HG02981 (cell line): ENCODE results near the gene LSM12.

Experiments
- ATAC-seq: cut with Tn5 transposase; IDR thresholded peaks from one replicate; pipeline ENCODE4 v1.9.1; 2021; ENCODE audit warnings: mild to moderate bottlenecking, moderate library complexity; ENCODE audit not compliant: unreplicated experiment

Gene LSM12

DNA sequence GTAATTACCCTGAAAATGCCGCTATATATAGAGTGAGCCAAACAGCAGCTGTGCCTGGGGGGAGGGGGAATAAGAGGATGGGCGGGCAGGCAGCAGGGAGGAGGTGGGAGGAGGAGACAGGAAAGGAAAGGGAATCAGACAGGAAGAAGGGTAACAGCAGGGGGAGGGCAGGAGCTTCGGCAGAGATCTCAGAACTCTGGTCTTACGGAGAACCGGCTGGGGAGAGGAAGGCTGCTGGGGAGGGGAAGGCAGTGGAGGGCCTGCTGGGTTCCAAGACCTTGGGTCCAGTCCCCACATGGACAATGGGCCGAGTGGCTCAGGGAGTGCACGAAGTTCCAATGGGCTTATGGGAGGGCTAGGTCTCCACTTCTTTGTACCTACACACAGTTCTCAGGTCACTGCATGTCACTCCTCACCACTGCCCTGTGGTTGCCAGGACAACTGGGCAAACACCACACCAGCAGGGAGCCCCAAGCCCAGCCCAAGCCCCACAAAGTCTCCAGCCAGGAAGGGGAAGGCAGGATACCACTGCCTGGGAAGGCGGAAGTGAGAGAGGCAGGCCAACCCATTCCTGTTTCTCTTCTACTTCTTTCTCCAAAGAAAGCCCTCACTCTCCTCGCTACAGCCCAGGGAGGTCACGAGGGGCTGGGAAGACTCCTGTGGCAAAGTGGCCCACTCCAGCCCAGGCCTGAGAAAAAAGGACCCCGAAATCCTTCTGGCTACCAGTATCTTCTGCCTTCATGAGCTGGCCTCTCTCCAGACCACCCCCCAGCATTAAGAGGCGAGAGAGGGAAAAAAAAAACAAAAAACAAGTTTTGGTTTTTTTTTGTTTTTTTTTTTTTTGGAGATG, 29.4 kb upstream of the LSM12 start:
- ATAC-seq = no peak

DNA sequence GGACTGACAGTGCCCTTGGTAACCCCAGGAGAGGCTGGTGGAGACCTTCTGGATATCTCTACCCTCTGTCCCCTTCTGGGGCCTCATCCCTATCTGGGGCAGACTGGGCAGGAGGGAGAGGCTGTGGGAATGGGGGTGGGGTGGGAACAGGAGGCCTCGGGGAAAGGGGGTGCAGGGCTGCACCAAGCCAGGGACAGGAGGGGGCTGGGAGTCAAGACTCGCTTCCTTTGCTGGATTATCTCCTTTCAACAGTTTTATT, 28.8 kb upstream of the LSM12 start:
- no peak for ATAC-seq

GRCh38 chr17:44094701-44095387, 28.4 kb upstream of the LSM12 start:
- ATAC-seq = no peak

DNA sequence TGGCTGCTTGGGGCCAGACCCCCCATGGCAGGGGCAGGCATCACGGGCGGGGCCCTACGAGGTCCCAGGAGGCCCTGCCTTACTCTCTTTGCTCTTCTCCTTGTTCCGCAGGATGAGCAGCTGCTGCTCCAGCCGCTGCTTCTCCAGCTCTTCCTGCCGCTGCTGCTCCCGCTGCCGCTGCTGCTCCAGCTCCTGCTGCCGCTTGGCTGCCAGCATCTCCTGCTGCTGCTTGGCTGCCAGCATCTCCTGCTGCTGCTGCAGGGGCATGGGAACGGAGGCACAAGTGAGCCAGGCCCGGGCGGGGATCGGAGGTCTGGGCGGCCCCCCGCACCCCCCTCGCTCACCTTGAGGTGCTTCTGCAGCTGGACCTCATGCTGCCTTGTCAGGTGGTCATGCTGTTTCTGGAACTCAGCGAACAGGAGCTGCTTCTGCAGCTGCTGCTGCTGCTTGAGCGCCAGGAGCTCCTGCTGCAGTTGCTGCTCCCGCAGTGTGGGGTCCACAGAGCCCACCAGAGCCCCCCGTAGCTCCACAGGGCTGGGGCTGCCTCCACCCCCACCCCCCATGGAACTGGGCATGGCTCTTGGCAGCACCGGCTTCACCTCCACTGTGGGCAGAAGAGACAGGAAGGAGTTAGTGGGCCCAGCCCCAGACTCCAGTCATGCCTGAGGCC, 26.9 kb upstream of the LSM12 start:
- no peak for ATAC-seq

- no peak for ATAC-seq
Measured at GRCh38 chr17:44092051-44092450, 25.6 kb upstream of the LSM12 start.

- no peak for ATAC-seq
Measured at GRCh38 chr17:44091200-44091997, 24.9 kb upstream of the LSM12 start.

DNA sequence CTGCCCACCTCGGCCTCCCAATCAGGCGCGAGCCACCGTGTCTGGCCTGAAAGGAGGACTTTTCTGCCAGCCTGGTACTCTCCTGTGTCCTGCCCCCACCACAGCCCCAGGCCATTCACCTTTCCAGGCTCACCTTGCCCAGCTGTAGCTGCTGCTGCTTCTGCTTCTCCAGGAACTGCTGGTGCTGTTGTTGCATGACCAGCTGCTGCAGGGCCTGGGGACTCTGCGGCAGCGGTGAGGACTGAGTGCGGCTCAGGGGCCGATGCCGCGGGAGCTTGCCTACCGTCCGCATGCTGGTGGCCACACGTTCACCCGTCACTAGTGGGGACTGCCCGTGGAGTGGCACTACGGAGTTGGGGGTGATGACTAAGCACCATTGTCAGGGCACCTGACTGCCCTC, 21.8 kb upstream of the LSM12 start:
- ATAC-seq = no peak

DNA sequence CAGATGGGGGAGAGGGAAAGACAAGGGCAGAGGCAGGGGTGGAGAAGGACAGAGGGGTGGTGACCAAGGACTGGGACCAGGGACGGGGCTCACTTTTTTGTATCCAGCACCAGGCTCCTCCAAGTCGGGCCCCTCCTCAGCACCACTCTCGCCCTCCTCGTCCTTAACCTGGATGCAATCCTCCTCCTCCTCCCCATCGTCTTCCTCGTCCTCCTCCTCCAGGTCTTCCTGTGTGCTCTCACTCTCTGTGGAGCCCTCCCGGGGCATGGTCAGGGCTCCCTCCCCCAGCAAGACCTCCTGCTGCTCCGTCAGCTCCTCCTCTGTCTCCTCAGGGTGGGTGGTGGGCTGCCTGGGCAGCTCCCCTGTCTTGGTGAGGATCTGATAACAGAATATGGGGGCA, 20.8 kb upstream of the LSM12 start:
- no peak for ATAC-seq

DNA sequence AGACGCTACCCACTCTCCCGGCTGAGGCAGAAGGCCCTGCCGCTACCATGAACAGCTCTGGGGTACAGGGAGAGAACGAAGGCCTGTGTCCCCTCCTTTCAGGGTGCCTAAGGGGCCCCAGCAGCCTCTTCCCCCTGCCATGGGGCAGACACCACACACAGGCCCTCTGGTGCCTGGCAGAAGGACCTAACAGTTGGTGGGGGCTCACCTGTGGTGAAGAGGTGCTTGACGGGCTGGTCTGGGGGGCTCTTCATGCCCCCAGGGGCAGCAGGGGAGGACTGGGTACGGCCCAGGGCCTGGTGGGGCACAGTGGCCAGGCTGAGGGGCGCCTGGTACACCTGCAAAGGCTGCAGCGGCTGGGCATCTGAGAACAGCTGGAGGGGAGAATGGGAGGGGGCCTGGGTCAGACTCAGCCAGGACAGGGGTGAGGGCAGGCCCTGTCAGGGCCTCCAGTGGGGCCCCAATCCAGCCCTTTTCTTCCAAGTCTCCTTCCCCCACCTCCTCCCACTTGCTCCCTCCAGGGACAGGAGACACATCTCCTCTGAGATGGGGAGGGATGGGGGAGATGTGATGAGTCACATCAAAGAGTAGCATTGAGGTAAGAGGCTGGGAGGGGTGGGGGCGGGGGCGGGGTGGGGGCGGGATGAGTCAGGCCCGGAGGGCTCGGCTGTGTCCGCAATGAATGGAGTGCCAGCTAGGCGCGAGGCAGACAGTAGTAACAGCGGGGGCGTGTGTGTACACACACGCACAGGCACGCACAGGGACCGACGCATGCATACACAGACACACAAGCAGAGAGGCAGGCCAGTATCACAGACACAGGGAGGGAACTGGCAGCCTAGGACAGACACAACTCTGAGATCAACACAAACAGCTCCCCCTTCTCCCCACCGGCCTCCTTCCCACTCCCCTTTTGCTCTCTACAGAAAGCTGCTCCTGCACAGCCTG, 20.2 kb upstream of the LSM12 start:
- ATAC-seq = no peak

DNA sequence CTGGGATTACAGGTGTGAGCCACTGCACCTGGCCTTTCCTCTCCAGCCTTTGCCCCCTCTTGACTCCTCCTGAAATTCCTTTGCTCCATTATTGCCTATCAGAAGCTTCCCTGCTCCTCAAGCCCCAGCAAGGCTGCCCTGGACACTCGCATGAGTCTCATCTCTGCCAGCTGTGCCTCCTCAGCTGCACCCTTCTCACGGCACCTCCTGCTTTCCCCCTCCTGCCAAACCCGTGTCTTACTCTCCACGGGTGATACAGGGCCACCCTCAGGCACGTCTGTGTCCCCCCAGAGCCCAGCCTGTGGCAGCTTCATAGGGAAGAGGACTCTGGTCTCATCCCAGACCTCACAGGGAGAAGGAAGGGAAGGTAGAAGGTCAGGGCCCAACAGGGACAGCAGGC, 19.4 kb upstream of the LSM12 start:
- no peak for ATAC-seq

DNA sequence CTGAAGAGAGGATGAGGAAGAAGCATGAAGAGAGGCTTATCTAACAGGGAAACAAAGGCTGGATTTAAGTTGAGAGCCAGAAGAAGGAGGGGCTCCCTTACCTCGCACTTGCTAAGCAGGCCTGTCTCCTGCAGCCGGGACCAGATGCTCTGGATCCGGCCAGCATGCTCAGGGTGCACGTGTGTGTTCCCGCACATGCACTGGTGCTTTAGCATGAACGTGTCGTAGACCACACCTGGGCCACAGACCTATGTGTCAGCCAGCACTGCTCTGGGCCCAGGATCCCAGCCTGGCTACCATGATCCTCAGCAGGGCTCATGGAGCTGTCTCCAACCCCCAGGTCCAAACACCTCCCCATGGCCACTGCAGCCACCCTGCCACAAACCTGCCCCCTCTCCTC, 18.4 kb upstream of the LSM12 start:
- no peak for ATAC-seq

DNA sequence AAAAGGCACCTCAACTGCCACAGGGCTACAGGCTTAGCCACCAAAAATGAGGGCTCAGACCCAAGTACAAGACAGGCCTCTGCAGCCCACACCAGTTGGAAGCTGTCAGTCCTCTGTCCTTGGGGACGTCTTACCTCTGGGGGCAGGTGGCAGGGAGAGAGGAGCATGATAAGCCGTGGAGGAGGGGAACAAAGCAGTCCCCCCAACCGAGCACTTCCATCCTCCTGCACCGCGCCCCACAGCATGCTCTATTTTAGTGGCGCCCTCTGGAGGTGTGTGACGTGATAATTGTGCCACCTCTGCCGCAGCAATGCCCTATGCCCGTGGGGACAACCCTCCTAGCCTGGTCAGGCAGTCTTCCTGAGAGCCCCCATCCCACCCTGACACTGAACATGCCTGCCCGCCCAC, 17.7 kb upstream of the LSM12 start:
- ATAC-seq = no peak

GRCh38 chr17:44083250-44083849, 16.9 kb upstream of the LSM12 start:
- ATAC-seq = no peak

- ATAC-seq = no peak
Measured at GRCh38 chr17:44082256-44082927, 15.9 kb upstream of the LSM12 start.

- no peak for ATAC-seq
Measured at GRCh38 chr17:44081681-44082080, 15.2 kb upstream of the LSM12 start.

- ATAC-seq = no peak
Measured at GRCh38 chr17:44079877-44080821, 13.7 kb upstream of the LSM12 start.

- ATAC-seq = no peak
Measured at GRCh38 chr17:44078412-44078811, 11.9 kb upstream of the LSM12 start.

DNA sequence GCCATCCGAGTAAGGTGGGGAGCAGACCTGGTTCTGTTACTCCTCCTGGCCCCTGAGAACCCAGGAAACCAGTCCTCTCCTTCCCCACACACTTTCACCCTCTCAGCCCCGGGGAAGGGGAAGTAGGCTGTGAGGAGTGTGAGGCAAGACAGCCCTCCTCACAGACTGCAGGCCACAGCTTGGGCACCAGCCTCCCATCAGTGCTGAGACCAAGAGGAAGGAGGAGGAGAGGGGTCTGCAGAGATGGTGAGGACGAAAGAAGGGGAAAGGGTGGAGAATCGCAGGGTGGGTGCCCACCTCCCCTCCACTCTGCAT, 11.1 kb upstream of the LSM12 start:
- no peak for ATAC-seq
